CD4-positive, alpha-beta T cell treated with Interleukin-21 for 1 hour (primary cell): ENCODE results near the gene TMEM255B.
"Not testable (repeated sequence)": the region's sequence is repeated elsewhere in the genome, so short reads cannot be mapped to it uniquely, and the experiment has no call there.

Source experiments
- DNase-seq: peaks from one replicate; pipeline ENCODE4 v3.0.0-alpha.2; 2020

The TMEM255B gene

DNA sequence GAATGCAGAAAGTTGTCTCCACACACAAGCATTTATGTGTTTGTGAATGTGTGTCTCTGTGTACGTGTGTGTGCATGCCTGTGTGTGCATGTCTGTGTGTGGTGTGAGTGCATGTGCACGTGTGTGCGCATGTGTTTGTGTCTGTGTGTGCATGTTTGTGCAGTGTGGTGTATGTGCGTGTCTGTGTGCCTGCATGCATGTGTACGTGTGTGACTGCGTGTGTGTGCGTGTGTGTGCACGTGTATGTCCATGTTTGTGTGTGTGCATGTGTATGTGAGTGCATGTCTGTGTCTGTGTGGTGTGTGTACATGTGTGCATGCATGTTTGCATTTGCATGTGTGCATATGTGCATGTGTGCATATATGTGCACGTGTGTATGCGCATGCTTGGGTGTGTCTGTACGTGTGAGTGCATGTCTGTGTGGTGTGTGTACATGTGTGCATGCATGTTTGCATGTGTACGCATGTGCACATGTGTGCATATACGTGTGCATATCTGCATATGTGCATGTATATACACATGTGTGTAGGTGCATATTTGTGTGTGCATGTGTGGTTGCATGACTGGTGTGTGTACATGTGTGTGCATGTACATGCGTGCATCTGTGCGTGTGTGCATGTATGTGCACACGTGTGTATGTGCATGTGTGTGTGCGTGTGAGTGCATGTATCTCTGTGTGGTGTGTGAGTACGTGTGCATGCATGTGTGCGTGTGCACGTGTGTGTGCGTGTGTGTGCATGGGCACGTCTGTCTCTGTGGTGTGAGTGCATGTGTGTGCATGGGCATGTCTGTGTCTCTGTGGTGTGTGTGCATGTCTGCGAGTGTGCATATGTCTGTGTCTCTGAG lies 8.2 kb upstream of the TMEM255B start:
- DNase-seq: no peak

- no peak for DNase-seq
Measured at GRCh38 chr13:113751491-113751890, 7.5 kb upstream of the TMEM255B start.

- not testable (repeated sequence) for DNase-seq
Measured at GRCh38 chr13:113752211-113752986, 6.6 kb upstream of the TMEM255B start.

DNA sequence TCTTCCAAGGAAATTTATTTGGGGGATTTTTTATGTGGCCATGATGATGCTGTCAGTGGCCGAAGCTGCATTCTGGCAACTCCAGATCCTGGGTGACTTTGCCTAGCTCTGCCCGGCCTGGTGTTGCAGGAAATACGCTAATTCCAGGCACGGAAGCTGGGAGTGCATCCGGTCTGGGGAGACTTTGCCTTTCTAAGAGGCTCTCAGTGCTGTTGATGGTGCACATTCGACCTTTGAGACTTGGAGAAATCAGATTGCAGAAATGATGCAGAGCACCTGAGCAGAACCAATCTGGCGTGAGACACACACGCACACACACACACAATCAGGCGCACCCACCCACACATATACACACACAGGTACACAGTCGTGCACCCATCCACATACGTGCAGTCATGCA lies 5.9 kb upstream of the TMEM255B start:
- no peak for DNase-seq

DNA sequence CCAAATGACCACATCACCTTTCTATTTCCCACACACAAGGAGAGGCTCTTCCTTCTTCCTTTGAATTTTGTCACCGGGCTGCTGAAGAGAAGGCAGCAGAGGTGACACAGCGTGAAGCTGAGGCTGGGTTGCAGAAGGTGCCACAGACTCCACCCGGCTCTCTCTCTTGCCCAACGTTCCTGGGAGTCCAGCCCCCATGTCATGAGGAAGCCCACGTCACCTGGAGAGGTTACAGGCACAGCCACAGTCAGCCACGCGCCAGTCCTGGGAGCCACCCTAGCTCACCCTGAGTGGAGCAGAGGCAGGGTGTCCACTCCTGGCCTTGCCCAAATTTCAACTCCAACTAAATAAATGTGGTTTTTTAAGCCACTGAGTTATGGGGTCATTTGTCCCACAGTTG lies 4.8 kb upstream of the TMEM255B start:
- no peak for DNase-seq

DNA sequence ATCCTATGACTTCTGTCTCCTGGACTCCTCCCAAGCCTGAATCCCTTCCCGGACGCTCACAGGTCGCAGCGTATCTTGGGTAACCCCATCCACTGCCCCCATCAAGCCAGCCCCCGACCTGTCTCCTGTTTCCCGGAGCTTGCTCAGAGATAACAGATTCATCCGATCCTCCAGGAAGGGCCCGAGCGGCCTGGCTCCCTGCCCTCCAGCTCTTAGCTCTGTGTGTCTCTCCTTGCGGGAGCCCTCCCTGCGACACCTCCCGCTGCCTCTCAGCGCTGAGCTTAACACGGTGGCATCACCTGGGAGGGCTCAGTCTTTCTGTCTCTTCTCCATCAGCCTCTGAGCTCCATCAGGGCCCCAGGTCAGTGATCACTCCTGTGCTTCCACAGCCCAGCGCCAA lies 4.3 kb upstream of the TMEM255B start:
- no peak for DNase-seq

DNA sequence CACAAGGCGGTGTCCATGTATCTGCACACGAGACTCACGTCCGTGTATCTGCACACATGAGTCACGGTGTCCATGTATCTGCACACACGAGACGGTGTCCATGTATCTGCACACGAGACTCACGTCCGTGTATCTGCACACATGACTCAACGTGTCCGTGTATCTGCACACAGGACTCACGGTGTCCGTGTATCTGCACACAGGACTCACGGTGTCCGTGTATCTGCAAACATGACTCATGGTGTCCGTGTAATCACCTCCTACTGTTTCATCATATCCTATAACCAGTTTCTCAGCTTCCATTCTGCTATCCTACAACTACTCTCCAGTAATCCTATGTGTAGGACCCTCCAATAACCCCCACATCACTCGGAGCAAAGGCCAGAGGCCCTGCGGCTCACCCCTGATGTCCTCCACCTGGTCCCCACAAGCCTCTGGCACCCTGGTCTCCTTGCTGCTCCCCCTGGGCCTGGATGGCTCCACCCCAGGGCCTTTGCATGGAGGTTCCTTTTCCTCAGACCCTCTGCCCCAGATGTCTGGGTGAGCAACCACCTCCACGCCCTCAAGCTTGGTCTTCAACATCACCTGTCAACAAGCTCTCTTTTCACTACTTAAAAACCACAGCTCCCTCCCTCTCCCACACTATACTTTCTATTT lies 2.5 kb upstream of the TMEM255B start:
- DNase-seq: no peak

DNA sequence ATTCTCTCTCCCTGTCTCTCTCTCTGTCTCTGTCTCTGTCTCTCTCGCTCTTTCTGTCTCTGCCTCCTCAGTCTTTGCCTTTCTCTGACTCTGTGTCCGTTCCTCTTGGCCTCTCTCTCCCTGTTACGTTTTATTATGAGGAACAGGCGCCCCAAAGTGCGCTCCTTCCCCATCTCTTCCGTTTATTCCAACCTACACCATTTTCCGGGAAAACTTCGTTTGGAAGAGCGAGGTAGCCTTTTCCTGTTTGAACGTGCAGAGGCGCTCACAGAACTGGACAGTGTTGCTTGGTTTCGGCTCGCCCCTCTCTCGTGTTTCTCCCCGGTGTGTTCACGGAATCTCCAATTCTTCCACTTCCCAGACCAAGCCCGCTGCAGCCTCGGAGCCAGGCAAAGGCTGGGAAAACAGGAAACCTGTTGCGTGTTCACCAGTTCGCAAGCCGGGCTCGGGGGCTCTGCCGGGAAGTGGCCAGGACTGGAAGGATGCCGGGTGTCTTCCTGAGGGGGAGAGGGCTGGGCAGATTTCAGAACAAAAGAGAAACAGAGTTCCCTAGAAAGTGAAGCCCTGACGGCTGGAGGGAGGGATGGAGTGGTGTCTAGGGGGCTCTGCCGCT lies 605 bp downstream of the TMEM255B start:
- DNase-seq: no peak

- DNase-seq: no peak
Measured at GRCh38 chr13:113761136-113761535, 2.1 kb downstream of the TMEM255B start.

DNA sequence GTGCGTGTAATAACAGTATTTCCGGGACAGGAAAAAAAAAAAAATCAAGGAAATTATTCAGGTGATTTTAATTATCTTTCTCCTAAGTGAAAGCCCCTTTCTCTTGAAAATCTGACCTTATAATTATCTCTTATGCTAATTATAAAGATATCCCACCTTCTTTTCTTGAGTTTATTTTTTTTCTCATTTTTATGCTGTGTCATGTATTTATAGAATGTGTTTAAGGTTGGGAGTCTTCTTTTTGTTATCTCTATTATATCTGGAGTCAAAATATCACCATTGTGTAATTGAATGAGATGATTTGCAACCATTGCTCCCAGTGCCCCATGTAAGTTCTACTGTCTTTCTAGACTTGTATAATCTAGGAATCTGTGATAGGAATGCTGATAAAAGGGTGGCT lies 3.0 kb downstream of the TMEM255B start:
- no peak for DNase-seq

DNA sequence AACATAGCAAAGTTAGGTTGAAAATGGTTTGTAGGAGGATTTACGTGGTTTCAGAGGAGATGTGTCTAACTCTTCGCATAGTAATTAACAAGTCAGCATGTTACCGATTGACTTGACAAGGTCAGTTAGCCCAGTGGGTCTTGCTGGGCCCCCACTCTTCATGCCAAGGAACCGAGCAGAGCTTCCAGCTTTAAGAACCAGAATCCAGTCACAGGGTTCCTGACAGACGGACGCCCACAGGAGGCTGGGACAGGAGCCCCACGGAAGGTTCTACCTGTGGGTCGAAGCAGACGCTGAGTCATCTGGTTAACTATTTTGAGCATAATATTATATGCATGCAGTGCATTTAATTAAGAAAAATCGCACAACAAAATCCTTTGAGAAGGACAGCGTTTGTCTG lies 3.5 kb downstream of the TMEM255B start:
- no peak for DNase-seq

DNA sequence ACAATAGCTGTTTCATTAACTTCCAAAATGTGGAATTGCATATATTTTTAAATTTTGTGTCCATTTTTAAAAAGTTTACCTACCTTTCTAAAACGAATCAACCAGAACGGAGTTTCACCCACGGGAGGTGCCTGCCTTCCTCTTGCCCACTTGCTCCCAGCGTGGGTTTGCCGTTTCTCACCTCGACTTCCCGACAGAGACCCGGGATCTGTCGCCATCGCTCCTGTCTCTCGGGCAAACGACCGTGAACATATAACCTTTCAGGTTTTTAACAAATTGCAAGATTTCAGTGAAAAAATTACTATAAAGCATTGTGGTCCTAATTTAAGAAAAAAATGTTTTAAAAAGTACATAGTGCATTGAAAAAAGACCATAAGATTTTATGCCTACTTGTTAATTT lies 4.2 kb downstream of the TMEM255B start:
- DNase-seq: no peak

DNA sequence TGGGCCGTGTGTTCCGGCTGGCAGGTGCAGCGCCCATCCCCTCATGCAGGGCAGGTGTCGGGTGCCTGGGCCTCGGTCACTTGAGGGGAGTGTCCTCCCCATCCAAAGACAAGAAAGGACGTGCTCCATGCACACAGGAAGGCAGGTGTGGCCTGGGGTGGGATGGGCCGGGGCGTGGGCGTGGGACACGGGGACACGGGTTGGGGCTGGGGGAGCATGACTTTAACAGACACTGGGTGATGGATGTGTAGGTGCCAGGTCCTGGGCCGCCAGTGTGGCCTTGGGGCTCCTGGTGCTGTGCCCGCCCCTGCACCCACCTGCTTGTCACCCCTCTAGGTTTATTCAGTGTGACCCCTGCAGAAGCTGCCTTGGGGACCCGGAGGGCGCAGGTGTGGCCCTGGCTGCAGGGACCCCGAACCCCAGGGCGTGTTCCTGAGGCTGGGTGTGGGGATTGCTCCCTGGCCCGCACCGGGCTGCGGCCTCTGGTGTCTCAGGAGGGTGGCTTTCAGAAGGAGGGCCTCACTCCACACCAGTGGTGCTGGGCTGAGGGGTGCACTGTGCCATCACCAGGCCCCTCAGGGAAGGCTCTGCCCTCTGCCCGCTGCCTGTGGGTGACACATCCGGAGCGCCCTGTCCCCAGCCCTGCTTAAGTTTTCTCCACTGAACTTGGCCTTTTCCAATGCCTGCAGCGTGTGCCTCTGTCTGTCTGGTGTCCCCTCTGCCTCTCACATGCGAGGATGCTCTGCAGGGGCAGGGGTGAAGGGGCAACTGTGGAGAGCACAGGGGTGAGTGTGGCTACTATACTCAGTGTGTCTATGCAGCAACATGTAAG lies 5.2 kb downstream of the TMEM255B start:
- DNase-seq: no peak

DNA sequence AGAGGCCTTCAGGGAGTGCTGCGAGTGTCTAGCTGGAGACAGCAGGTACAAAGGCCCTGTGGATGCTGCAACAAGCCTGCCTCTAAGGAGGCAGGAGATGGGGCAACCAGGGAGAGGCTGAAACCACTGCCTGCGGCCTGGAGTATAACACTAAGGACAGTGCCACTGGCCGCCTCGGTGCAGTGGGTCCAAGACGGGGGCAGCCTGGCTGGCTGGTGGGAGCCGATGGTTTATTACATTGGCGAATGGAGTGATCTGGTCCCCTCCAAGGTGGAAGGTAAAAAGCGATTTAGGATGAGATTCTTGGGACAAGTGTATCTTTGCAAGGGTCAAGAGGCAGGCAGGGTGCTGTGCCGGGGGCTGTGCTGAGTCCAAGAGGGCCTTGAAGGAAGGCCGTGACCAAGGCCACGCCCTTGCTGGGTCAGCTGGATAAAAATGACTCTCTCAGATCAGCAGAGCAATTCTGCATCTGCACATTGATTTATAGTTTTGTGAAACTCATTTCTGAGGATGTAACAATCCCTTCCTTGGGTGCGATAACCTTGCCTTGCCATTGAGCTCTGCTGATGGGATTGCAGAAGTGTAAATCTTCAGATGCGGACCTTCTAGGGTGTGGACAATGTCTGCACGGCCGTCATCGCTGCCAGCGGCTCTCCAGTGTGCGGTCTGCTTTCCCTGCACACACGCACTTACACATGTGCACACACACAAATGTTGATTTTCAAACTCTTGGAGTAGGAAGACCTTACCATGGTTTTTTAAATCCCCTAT lies 6.0 kb downstream of the TMEM255B start:
- no peak for DNase-seq

GRCh38 chr13:113765564-113765910 lies 6.5 kb downstream of the TMEM255B start:
- no peak for DNase-seq

DNA sequence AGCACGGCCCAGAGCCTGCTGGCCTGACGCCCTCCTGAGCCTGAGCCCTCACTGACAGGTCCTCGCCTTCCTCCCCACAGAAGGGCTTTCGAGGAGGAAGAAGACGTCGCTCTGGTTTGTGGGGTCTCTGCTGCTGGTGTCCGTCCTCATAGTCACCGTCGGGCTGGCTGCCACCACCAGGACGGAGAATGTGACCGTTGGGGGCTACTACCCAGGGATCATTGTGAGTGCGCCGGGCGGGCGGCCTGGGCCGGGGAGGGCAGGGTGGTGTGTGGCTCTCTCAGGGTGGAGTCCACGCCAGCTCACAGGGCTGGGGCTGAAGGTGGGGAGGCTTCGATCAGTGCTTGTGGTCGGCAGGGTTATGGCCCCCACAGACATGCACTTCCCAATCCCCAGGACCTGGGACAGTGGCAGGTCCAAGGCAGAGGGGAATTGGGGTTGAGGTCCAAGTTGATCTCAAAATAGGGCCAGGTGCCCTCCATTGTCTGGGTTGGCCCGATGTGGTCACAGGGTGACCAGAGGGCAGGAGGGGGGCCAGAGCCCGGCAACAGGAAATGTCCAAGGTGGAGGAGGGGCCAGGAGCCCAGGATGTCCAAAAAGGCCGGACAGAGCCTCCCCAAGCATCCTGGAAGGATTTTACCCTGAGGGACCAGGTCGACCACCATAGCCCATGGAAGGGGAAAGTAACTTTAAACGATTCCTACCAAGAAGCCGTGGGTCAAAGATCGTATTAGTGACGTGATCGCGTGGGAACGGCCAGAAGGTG lies 7.2 kb downstream of the TMEM255B start:
- DNase-seq: no peak

DNA sequence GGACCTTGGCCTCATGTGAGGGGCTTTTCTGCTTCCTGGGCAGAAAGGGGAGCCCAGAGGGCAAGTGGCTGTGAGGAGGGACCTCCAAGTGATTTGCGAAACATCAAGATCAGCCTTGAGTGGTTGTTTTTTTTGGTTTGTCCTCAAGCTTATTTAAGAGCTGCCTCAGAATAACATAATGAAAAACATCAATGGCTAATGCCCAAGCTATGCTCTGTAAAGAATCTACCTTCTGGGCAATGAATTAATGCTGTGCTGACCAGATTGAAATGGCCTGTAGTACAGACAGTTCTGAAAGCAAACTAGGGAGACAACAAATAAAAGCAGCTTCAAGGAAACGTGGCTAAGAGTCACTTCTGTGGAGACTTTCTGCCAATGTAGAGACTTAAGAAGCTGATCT lies 8.3 kb downstream of the TMEM255B start:
- DNase-seq: no peak

GRCh38 chr13:113768018-113768905 lies 9.2 kb downstream of the TMEM255B start:
- DNase-seq: no peak

- DNase-seq: no peak
Measured at GRCh38 chr13:113769106-113769505, 10.1 kb downstream of the TMEM255B start.

DNA sequence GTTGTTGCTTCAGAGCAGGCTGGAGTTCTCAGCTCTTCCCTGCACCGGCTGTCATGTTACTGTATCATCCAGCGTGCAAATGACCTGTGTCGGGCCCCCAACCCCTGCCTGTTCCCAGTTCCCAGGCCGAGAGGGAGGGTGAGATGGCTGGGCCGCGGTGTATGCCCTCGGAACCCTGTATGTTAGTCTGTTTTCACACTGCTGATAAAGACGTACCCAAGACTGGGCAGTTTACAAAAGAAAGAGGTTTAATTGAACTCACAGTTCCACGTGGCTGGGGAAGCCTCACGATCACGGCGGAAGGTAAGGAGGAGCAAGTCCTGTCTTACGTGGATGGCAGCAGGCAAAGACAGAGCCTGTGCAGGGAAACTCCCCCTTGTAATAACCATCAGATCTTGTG lies 10.9 kb downstream of the TMEM255B start:
- DNase-seq: no peak
